ENCODE measurements around the gene COL23A1. TPM values are rescaled to one million over a fixed set of nuclear protein-coding genes. Genes with fewer than 3 reads are reported as not detected.

Gene COL23A1
- total and polyA plus RNA-seq, 2 experiments from 2014 or later, result 4.8 to 8.2 TPM

DNA sequence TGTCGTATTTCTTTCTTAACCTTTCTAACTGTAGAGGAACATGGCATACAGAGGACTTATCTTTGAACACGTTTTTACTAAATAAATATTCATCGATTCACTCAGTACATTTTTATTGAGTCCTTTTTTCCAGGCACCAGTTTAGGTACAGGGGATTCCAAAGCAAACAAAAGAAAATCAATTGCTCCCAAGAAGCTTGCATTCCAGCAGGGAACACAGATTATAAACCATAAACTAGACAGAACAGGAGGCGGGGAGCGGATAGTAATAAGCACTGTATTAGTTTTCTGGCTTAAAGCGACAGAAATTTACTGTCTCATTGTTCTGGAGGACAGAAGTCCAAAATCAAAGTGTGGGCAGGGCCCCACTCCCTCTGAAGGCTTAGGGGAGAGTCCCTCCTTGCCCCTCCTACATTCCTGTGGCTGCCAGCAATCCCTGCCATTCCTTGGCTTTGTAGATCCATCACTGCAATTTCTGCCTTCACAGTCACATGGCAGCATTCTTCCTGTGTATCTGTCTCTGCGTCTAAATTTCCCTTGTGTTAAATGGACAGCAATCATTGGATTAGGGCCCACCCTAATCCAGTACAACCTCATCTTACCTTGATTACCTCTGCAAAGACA lies 115.5 kb downstream of the COL23A1 start:
- H2AFZ ChIP-seq, result no peak overlapping the region
- no peak overlapping the region for H3K4me3 Mint-ChIP-seq
- H3F3A ChIP-seq (replicated peaks; ENCODE audit: low read depth), result no peaks in the 10 kb centered on the region
- H3K36me3 ChIP-seq (ENCODE audit: insufficient read depth), result no peaks in the 10 kb centered on the region
- ATAC-seq (peak; percentile 76), DNase-seq (ENCODE audit: low spot score) (no peak)
- H3K9me3 Mint-ChIP-seq, result peaks cover 5% of the 10 kb centered on the region; the same call in 2 of the 3 replicates
- no peaks in the 10 kb centered on the region for H3K36me3 Mint-ChIP-seq (ENCODE audit: low read depth)
- no peaks in the 10 kb centered on the region for H3K4me1 ChIP-seq (ENCODE audit: insufficient read depth)
- H3K27ac Mint-ChIP-seq, result no peak overlapping the region
- H3K27me3 ChIP-seq (ENCODE audit: insufficient read depth), result no peaks in the 10 kb centered on the region
- H3K4me1 Mint-ChIP-seq, result peaks cover 28% of the 10 kb centered on the region
- peaks cover 7% of the 10 kb centered on the region for H3K27me3 Mint-ChIP-seq (ENCODE audit: insufficient read depth, low read depth, poor library complexity)
- H3K4me2 ChIP-seq, result no peak overlapping the region
- H3K27ac ChIP-seq (ENCODE audit: low read depth), result no peak overlapping the region
- TF ChIP-seq, protein P1, sequence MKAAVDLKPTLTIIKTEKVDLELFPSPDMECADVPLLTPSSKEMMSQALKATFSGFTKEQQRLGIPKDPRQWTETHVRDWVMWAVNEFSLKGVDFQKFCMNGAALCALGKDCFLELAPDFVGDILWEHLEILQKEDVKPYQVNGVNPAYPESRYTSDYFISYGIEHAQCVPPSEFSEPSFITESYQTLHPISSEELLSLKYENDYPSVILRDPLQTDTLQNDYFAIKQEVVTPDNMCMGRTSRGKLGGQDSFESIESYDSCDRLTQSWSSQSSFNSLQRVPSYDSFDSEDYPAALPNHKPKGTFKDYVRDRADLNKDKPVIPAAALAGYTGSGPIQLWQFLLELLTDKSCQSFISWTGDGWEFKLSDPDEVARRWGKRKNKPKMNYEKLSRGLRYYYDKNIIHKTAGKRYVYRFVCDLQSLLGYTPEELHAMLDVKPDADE (IDR thresholded peaks at IDR 0.05), result no peak
- TF ChIP-seq EZH2phosphoT487 (IDR thresholded peaks at IDR 0.05; ENCODE audit: unreplicated experiment) (no peak), NANOG (IDR thresholded peaks at IDR 0.05; ENCODE audit: borderline replicate concordance) (no peak), JUNB (IDR thresholded peaks at IDR 0.05; ENCODE audit: unreplicated experiment) (no peak), ZNF114 (CRISPR knock-in tag; IDR thresholded peaks at IDR 0.05) (no peak), EZH2 (IDR thresholded peaks at IDR 0.05; ENCODE audit: low read depth, unreplicated experiment) (no peak), POLR2AphosphoS5 (IDR thresholded peaks at IDR 0.05; ENCODE audit: low read depth) (no peak), STAT1 (IDR thresholded peaks at IDR 0.05; ENCODE audit: unreplicated experiment) (no peak), CREB1 (CRISPR knock-in tag; IDR thresholded peaks at IDR 0.05; ENCODE audit: low read depth) (no peak), ZNF331 (CRISPR knock-in tag; IDR thresholded peaks at IDR 0.05; ENCODE audit: low read depth) (no peak)
- TF ChIP-seq, protein P2, sequence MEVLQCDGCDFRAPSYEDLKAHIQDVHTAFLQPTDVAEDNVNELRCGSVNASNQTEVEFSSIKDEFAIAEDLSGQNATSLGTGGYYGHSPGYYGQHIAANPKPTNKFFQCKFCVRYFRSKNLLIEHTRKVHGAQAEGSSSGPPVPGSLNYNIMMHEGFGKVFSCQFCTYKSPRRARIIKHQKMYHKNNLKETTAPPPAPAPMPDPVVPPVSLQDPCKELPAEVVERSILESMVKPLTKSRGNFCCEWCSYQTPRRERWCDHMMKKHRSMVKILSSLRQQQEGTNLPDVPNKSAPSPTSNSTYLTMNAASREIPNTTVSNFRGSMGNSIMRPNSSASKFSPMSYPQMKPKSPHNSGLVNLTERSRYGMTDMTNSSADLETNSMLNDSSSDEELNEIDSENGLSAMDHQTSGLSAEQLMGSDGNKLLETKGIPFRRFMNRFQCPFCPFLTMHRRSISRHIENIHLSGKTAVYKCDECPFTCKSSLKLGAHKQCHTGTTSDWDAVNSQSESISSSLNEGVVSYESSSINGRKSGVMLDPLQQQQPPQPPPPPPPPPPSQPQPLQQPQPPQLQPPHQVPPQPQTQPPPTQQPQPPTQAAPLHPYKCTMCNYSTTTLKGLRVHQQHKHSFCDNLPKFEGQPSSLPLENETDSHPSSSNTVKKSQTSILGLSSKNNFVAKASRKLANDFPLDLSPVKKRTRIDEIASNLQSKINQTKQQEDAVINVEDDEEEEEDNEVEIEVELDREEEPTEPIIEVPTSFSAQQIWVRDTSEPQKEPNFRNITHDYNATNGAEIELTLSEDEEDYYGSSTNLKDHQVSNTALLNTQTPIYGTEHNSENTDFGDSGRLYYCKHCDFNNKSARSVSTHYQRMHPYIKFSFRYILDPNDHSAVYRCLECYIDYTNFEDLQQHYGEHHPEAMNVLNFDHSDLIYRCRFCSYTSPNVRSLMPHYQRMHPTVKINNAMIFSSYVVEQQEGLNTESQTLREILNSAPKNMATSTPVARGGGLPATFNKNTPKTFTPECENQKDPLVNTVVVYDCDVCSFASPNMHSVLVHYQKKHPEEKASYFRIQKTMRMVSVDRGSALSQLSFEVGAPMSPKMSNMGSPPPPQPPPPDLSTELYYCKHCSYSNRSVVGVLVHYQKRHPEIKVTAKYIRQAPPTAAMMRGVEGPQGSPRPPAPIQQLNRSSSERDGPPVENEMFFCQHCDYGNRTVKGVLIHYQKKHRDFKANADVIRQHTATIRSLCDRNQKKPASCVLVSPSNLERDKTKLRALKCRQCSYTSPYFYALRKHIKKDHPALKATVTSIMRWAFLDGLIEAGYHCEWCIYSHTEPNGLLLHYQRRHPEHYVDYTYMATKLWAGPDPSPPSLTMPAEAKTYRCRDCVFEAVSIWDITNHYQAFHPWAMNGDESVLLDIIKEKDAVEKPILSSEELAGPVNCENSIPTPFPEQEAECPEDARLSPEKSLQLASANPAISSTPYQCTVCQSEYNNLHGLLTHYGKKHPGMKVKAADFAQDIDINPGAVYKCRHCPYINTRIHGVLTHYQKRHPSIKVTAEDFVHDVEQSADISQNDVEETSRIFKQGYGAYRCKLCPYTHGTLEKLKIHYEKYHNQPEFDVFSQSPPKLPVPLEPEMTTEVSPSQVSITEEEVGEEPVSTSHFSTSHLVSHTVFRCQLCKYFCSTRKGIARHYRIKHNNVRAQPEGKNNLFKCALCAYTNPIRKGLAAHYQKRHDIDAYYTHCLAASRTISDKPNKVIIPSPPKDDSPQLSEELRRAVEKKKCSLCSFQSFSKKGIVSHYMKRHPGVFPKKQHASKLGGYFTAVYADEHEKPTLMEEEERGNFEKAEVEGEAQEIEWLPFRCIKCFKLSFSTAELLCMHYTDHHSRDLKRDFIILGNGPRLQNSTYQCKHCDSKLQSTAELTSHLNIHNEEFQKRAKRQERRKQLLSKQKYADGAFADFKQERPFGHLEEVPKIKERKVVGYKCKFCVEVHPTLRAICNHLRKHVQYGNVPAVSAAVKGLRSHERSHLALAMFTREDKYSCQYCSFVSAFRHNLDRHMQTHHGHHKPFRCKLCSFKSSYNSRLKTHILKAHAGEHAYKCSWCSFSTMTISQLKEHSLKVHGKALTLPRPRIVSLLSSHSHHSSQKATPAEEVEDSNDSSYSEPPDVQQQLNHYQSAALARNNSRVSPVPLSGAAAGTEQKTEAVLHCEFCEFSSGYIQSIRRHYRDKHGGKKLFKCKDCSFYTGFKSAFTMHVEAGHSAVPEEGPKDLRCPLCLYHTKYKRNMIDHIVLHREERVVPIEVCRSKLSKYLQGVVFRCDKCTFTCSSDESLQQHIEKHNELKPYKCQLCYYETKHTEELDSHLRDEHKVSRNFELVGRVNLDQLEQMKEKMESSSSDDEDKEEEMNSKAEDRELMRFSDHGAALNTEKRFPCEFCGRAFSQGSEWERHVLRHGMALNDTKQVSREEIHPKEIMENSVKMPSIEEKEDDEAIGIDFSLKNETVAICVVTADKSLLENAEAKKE (CRISPR knock-in tag; IDR thresholded peaks at IDR 0.05), result no peak
- TF ChIP-seq, protein P3, sequence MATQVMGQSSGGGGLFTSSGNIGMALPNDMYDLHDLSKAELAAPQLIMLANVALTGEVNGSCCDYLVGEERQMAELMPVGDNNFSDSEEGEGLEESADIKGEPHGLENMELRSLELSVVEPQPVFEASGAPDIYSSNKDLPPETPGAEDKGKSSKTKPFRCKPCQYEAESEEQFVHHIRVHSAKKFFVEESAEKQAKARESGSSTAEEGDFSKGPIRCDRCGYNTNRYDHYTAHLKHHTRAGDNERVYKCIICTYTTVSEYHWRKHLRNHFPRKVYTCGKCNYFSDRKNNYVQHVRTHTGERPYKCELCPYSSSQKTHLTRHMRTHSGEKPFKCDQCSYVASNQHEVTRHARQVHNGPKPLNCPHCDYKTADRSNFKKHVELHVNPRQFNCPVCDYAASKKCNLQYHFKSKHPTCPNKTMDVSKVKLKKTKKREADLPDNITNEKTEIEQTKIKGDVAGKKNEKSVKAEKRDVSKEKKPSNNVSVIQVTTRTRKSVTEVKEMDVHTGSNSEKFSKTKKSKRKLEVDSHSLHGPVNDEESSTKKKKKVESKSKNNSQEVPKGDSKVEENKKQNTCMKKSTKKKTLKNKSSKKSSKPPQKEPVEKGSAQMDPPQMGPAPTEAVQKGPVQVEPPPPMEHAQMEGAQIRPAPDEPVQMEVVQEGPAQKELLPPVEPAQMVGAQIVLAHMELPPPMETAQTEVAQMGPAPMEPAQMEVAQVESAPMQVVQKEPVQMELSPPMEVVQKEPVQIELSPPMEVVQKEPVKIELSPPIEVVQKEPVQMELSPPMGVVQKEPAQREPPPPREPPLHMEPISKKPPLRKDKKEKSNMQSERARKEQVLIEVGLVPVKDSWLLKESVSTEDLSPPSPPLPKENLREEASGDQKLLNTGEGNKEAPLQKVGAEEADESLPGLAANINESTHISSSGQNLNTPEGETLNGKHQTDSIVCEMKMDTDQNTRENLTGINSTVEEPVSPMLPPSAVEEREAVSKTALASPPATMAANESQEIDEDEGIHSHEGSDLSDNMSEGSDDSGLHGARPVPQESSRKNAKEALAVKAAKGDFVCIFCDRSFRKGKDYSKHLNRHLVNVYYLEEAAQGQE (IDR thresholded peaks at IDR 0.05; ENCODE audit: unreplicated experiment), result no peak
- TF ChIP-seq, protein P4, sequence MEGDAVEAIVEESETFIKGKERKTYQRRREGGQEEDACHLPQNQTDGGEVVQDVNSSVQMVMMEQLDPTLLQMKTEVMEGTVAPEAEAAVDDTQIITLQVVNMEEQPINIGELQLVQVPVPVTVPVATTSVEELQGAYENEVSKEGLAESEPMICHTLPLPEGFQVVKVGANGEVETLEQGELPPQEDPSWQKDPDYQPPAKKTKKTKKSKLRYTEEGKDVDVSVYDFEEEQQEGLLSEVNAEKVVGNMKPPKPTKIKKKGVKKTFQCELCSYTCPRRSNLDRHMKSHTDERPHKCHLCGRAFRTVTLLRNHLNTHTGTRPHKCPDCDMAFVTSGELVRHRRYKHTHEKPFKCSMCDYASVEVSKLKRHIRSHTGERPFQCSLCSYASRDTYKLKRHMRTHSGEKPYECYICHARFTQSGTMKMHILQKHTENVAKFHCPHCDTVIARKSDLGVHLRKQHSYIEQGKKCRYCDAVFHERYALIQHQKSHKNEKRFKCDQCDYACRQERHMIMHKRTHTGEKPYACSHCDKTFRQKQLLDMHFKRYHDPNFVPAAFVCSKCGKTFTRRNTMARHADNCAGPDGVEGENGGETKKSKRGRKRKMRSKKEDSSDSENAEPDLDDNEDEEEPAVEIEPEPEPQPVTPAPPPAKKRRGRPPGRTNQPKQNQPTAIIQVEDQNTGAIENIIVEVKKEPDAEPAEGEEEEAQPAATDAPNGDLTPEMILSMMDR (conservative IDR thresholded peaks at IDR 0.05; ENCODE audit: low read depth in 2 of 2), result no peak
- no peak overlapping the region for H3K4me3 ChIP-seq
- no peaks in the 10 kb centered on the region for H3K9me2 ChIP-seq (ENCODE audit: insufficient read depth)
- no peaks in the 10 kb centered on the region for H3K79me2 ChIP-seq (replicated peaks; ENCODE audit: insufficient read depth)
- no peaks in the 10 kb centered on the region; the same call in none of the 2 replicates for H4K20me1 ChIP-seq (replicated peaks; ENCODE audit: insufficient read depth)

Data from GM23338 (cell line).